WTC11 (cell line): Measurements from ENCODE around the gene CETP. TPM values are rescaled to one million over a fixed set of nuclear protein-coding genes. Genes with fewer than 3 reads are reported as not detected.

Experiments used
- ATAC-seq: fragments of 200-7000 bp; cut with Tn5 transposase; 2 replicates; pipeline ENCODE4 v1.10.0; 2021; ENCODE audit warnings: mild to moderate bottlenecking, moderate library complexity
- CTCF ChIA-PET: fragments of 300-600 bp; sonication (Branson Sonifier 250); formaldehyde crosslinking; loops from one replicate; lab custom pipeline; 2021; ENCODE audit warnings: antibody characterized with exemption; lab: Charles Lee
- POLR2A ChIA-PET: fragments of 350-600 bp; sonication (Branson Sonifier 250); formaldehyde crosslinking; loops from one replicate; lab custom pipeline; 2021; ENCODE audit warnings: antibody characterized with exemption; lab: Charles Lee
- DNase-seq: peaks from one replicate; pipeline ENCODE4 v3.0.0; 2021; ENCODE audit warnings: low spot score
- H3K27ac Mint-ChIP-seq: 2 replicates; pipeline ENCODE4 v1.8.0; 2021; ENCODE audit warnings: mixed read lengths
- H3K27me3 Mint-ChIP-seq: 2 replicates; pipeline ENCODE4 v1.8.0; 2021; ENCODE audit warnings: low read depth, mild to moderate bottlenecking, moderate library complexity, mixed read lengths
- H3K36me3 Mint-ChIP-seq: 2 replicates; pipeline ENCODE4 v1.8.0; 2021; ENCODE audit warnings: mixed read lengths
- H3K4me1 Mint-ChIP-seq: 2 replicates; pipeline ENCODE4 v1.8.0; 2022; ENCODE audit warnings: mixed read lengths
- H3K4me3 Mint-ChIP-seq: 2 replicates; pipeline ENCODE4 v1.8.0; 2021; ENCODE audit warnings: mild to moderate bottlenecking, moderate library complexity, mixed read lengths
- H3K9me3 Mint-ChIP-seq: 2 replicates; pipeline ENCODE4 v1.8.0; 2021; ENCODE audit warnings: mixed read lengths
- FOXP1 ChIP-seq: sonication (generic); formaldehyde crosslinking; IDR thresholded peaks from 2 replicates; pipeline ENCODE4 v1.8.0; 2022; ENCODE audit warnings: missing genetic modification reagents, mild to moderate bottlenecking, moderate library complexity, borderline replicate concordance
- GABPB1 ChIP-seq: sonication (generic); formaldehyde crosslinking; IDR thresholded peaks from 2 replicates; pipeline ENCODE4 v1.8.1; 2023; ENCODE audit warnings: mild to moderate bottlenecking, missing genetic modification reagents
- GRHL2 ChIP-seq: fragments of 250-450 bp; sonication (Bioruptor Pico); IDR thresholded peaks from 2 replicates; pipeline ENCODE4 v1.8.0; 2022; ENCODE audit warnings: mild to moderate bottlenecking, moderate library complexity; ENCODE audit not compliant: insufficient replicate concordance, severe bottlenecking
- KAT7 ChIP-seq: sonication (generic); formaldehyde crosslinking; IDR thresholded peaks from 2 replicates; pipeline ENCODE4 v1.8.1; 2023; ENCODE audit warnings: missing genetic modification reagents, mild to moderate bottlenecking, borderline replicate concordance
- NFE2L1 ChIP-seq: sonication (generic); formaldehyde crosslinking; IDR thresholded peaks from 2 replicates; pipeline ENCODE4 v1.8.1; 2023; ENCODE audit warnings: missing genetic modification reagents
- NR2C2 ChIP-seq: sonication (generic); formaldehyde crosslinking; IDR thresholded peaks from 2 replicates; pipeline ENCODE4 v1.8.0; 2022; ENCODE audit warnings: mild to moderate bottlenecking, missing genetic modification reagents
- RORB ChIP-seq: fragments of 250-450 bp; sonication (Bioruptor Pico); IDR thresholded peaks from 2 replicates; pipeline ENCODE4 v1.9.0; 2021; ENCODE audit warnings: mild to moderate bottlenecking
- SOX15 ChIP-seq: fragments of 250-450 bp; sonication (Bioruptor Pico); IDR thresholded peaks from 2 replicates; pipeline ENCODE4 v1.9.0; 2021; ENCODE audit warnings: mild to moderate bottlenecking
- STAT6 ChIP-seq: sonication (generic); formaldehyde crosslinking; conservative IDR thresholded peaks from 2 replicates; pipeline ENCODE4 v1.8.1; 2023; ENCODE audit warnings: mild to moderate bottlenecking, low read depth, missing genetic modification reagents, moderate library complexity
- ZNF425 ChIP-seq: fragments of 250-450 bp; sonication (Bioruptor Pico); conservative IDR thresholded peaks from 2 replicates; pipeline ENCODE4 v1.9.0; 2021; ENCODE audit warnings: mild to moderate bottlenecking
- ZNF512 ChIP-seq: sonication (generic); formaldehyde crosslinking; IDR thresholded peaks from 2 replicates; pipeline ENCODE4 v1.8.1; 2022; ENCODE audit warnings: missing genetic modification reagents, borderline replicate concordance
- total RNA-seq: library from RNA; stranded (reverse); gene quantifications from 3 replicates; pipeline ENCODE4 v1.2.3, GENCODE V29; 2021
- TF ChIP-seq, protein P1 (sequence below): sonication (generic); formaldehyde crosslinking; IDR thresholded peaks from 2 replicates; pipeline ENCODE4 v1.8.1; 2022; ENCODE audit warnings: low read depth, mild to moderate bottlenecking, moderate library complexity, missing genetic modification reagents, borderline replicate concordance
- TF ChIP-seq, protein P2 (sequence below): sonication (generic); formaldehyde crosslinking; IDR thresholded peaks from 2 replicates; pipeline ENCODE4 v1.8.1; 2022; ENCODE audit warnings: mild to moderate bottlenecking, moderate library complexity, missing genetic modification reagents
- TF ChIP-seq, protein P3 (sequence below): sonication (generic); formaldehyde crosslinking; IDR thresholded peaks from 2 replicates; pipeline ENCODE4 v1.8.0; 2022; ENCODE audit warnings: missing genetic modification reagents

Gene CETP
- total RNA-seq, 1 experiment from 2014 or later = not detected

GRCh38 chr16:56944954-56945839 is 16.6 kb upstream of the CETP start (continued):
- no peak for TF ChIP-seq NFE2L1
- no peak for TF ChIP-seq NR2C2 (CRISPR knock-in tag)
- TF ChIP-seq RORB (CRISPR knock-in tag) = no peak
- TF ChIP-seq KAT7 (CRISPR knock-in tag) = no peak
- no peak for TF ChIP-seq SOX15
- TF ChIP-seq, protein P1, sequence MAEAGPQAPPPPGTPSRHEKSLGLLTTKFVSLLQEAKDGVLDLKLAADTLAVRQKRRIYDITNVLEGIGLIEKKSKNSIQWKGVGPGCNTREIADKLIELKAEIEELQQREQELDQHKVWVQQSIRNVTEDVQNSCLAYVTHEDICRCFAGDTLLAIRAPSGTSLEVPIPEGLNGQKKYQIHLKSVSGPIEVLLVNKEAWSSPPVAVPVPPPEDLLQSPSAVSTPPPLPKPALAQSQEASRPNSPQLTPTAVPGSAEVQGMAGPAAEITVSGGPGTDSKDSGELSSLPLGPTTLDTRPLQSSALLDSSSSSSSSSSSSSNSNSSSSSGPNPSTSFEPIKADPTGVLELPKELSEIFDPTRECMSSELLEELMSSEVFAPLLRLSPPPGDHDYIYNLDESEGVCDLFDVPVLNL (CRISPR knock-in tag) = no peak
- TF ChIP-seq STAT6 (CRISPR knock-in tag) = no peak
- TF ChIP-seq, protein P2, sequence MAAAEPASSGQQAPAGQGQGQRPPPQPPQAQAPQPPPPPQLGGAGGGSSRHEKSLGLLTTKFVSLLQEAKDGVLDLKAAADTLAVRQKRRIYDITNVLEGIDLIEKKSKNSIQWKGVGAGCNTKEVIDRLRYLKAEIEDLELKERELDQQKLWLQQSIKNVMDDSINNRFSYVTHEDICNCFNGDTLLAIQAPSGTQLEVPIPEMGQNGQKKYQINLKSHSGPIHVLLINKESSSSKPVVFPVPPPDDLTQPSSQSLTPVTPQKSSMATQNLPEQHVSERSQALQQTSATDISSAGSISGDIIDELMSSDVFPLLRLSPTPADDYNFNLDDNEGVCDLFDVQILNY (CRISPR knock-in tag) = no peak
- TF ChIP-seq, protein P3, sequence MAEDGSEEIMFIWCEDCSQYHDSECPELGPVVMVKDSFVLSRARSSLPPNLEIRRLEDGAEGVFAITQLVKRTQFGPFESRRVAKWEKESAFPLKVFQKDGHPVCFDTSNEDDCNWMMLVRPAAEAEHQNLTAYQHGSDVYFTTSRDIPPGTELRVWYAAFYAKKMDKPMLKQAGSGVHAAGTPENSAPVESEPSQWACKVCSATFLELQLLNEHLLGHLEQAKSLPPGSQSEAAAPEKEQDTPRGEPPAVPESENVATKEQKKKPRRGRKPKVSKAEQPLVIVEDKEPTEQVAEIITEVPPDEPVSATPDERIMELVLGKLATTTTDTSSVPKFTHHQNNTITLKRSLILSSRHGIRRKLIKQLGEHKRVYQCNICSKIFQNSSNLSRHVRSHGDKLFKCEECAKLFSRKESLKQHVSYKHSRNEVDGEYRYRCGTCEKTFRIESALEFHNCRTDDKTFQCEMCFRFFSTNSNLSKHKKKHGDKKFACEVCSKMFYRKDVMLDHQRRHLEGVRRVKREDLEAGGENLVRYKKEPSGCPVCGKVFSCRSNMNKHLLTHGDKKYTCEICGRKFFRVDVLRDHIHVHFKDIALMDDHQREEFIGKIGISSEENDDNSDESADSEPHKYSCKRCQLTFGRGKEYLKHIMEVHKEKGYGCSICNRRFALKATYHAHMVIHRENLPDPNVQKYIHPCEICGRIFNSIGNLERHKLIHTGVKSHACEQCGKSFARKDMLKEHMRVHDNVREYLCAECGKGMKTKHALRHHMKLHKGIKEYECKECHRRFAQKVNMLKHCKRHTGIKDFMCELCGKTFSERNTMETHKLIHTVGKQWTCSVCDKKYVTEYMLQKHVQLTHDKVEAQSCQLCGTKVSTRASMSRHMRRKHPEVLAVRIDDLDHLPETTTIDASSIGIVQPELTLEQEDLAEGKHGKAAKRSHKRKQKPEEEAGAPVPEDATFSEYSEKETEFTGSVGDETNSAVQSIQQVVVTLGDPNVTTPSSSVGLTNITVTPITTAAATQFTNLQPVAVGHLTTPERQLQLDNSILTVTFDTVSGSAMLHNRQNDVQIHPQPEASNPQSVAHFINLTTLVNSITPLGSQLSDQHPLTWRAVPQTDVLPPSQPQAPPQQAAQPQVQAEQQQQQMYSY = no peak
- TF ChIP-seq GABPB1 = no peak

GRCh38 chr16:56945847-56946527 is 15.8 kb upstream of the CETP start:
- Mint-ChIP-seq H3K27ac (no peak overlapping the region), H3K36me3 (peaks cover 25% of the 10 kb centered on the region; the same call in 1 of the 2 replicates), H3K9me3 (no peaks in the 10 kb centered on the region), H3K4me3 (no peak overlapping the region), H3K27me3 (no peaks in the 10 kb centered on the region; the same call in 1 of the 2 replicates), H3K4me1 (peaks cover 14% of the 10 kb centered on the region)
- ChIA-PET CTCF (interaction anchor here (1.1 kb wide), 1 partner anchor 79 kb away, joined by 4 read pairs; no protein-coding TSS in a partner anchor), POLR2A (no interaction called here)
- DNase-seq (no peak), ATAC-seq (no peak)
- TF ChIP-seq ZNF425 (CRISPR knock-in tag) (no peak), GRHL2 (CRISPR knock-in tag) (no peak), STAT6 (CRISPR knock-in tag) (no peak), ZNF512 (CRISPR knock-in tag) (no peak), FOXP1 (CRISPR knock-in tag) (no peak), SOX15 (no peak)
- TF ChIP-seq, protein P2 (CRISPR knock-in tag) = no peak
